ENCODE results near the gene CDC25A. TPM values are rescaled to one million over a fixed set of nuclear protein-coding genes. Genes with fewer than 3 reads are reported as not detected.

The CDC25A gene
- total RNA-seq, 4 donors from 2014 or later, result 1.7 to 7.6 (median 4.8) TPM

- no peaks in the 10 kb centered on the region for H3K27me3 ChIP-seq
- TF ChIP-seq EP300 (IDR thresholded peaks at IDR 0.05; ENCODE audit: low read depth) (no peak), CTCF (IDR thresholded peaks at IDR 0.05) (no peak), POLR2AphosphoS5 (IDR thresholded peaks at IDR 0.05) (no peak), POLR2A (IDR thresholded peaks at IDR 0.05) (no peak)
- H3K9me3 ChIP-seq, result no peaks in the 10 kb centered on the region
- peaks cover 0 to 14% (median 0%) of the 10 kb centered on the region in 4 donors for H3K4me1 ChIP-seq
- 47% methylated on average over 4 of the region's 4 CpGs; no CpG with 5 or more reads in 1 of the 2 donors for WGBS, 2 donors (ENCODE audit: low coverage in 1 of 2)
- H3K36me3 ChIP-seq, result no peaks in the 10 kb centered on the region
- no peak for DNase-seq
- H3K27ac ChIP-seq, result no peak overlapping the region
- H3K4me3 ChIP-seq, result no peak overlapping the region
- in situ Hi-C loops (cut with MboI; ENCODE audit: low pct_ligation_motif_present in 1 of 4, low pct_unique_long_range_greater_than_20kb in 1 of 4, low sequenced_read_pairs in 3 of 4) (no loop called here), intact Hi-C loops (cut with DNase I; ENCODE audit: low total_unique reads) (loop anchor here (1.0 kb wide), 1 partner anchor 18 kb away; no protein-coding TSS in a partner anchor)
These were observed 44.0 kb upstream of the CDC25A start for GRCh38 chr3:48232232-48232631.

- DNase-seq, result no peak
- intact Hi-C loops (cut with DNase I; ENCODE audit: low total_unique reads) (no loop called here), in situ Hi-C loops (cut with MboI; ENCODE audit: low pct_ligation_motif_present in 1 of 4, low pct_unique_long_range_greater_than_20kb in 1 of 4, low sequenced_read_pairs in 3 of 4) (no loop called here)
- Histone ChIP-seq H3K36me3 (no peaks in the 10 kb centered on the region), H3K4me1 (no peaks in the 10 kb centered on the region), H3K27me3 (no peaks in the 10 kb centered on the region), H3K27ac (no peak overlapping the region), H3K4me3 (no peak overlapping the region), H3K9me3 (no peaks in the 10 kb centered on the region)
- TF ChIP-seq CTCF (IDR thresholded peaks at IDR 0.05) (no peak), POLR2AphosphoS5 (IDR thresholded peaks at IDR 0.05) (no peak), POLR2A (IDR thresholded peaks at IDR 0.05) (no peak), EP300 (IDR thresholded peaks at IDR 0.05; ENCODE audit: low read depth) (no peak)
- 48 to 57% methylated on average over 2 to 3 of the region's 3 CpGs for WGBS, 2 donors (ENCODE audit: low coverage in 1 of 2)
These were observed 38.7 kb upstream of the CDC25A start for GRCh38 chr3:48226939-48227338.

GRCh38 chr3:48225587-48225986 is 37.4 kb upstream of the CDC25A start:
- no peaks in the 10 kb centered on the region for H3K9me3 ChIP-seq
- 62% methylated on average over 2 to 3 of the region's 3 CpGs for WGBS, 2 donors (ENCODE audit: low coverage in 1 of 2)
- no peak overlapping the region for H3K4me3 ChIP-seq
- TF ChIP-seq POLR2A (IDR thresholded peaks at IDR 0.05) (no peak), CTCF (IDR thresholded peaks at IDR 0.05) (no peak), EP300 (IDR thresholded peaks at IDR 0.05; ENCODE audit: low read depth) (no peak), POLR2AphosphoS5 (IDR thresholded peaks at IDR 0.05) (no peak)
- no peak overlapping the region for H3K27ac ChIP-seq
- H3K4me1 ChIP-seq, result no peaks in the 10 kb centered on the region
- in situ Hi-C loops (cut with MboI; ENCODE audit: low pct_ligation_motif_present in 1 of 4, low pct_unique_long_range_greater_than_20kb in 1 of 4, low sequenced_read_pairs in 3 of 4) (no loop called here), intact Hi-C loops (cut with DNase I; ENCODE audit: low total_unique reads) (no loop called here)
- DNase-seq, result no peak
- no peaks in the 10 kb centered on the region for H3K36me3 ChIP-seq
- H3K27me3 ChIP-seq, result no peaks in the 10 kb centered on the region

GRCh38 chr3:48222616-48223513 is 34.6 kb upstream of the CDC25A start, which contains the start of gene CAMP:
TSS of gene CAMP (plus strand) at chr3:48223495. CDS start at chr3:48223512, 17 bp downstream.
- WGBS, 2 donors (ENCODE audit: low coverage in 1 of 2), result 73 to 75% methylated on average over 4 to 11 of the region's 11 CpGs
- peak; percentile 54 for DNase-seq
- in situ Hi-C loops (cut with MboI; ENCODE audit: low pct_ligation_motif_present in 1 of 4, low pct_unique_long_range_greater_than_20kb in 1 of 4, low sequenced_read_pairs in 3 of 4), result no loop called here

More at GRCh38 chr3:48222616-48223513, 34.6 kb upstream of the CDC25A start, which contains the start of gene CAMP:
- intact Hi-C loops (cut with DNase I; ENCODE audit: low total_unique reads), result no loop called here
- TF ChIP-seq EP300 (IDR thresholded peaks at IDR 0.05; ENCODE audit: low read depth), result no peak
- TF ChIP-seq POLR2AphosphoS5 (IDR thresholded peaks at IDR 0.05), result no peak
- no peak for TF ChIP-seq CTCF (IDR thresholded peaks at IDR 0.05)
- no peak for TF ChIP-seq POLR2A (IDR thresholded peaks at IDR 0.05)
- H3K4me1 ChIP-seq, result no peaks in the 10 kb centered on the region
- no peaks in the 10 kb centered on the region for H3K36me3 ChIP-seq
- no peaks in the 10 kb centered on the region for H3K9me3 ChIP-seq
- H3K27ac ChIP-seq, result no peak within 1 kb of the TSS
- no peak within 1 kb of the TSS for H3K4me3 ChIP-seq
- no peaks in the 10 kb centered on the region for H3K27me3 ChIP-seq
